Stimulated activated CD4-positive, alpha-beta T cell treated with anti-CD3 and anti-CD28 coated beads, Interleukin-2, amount 100 ng/mL, for 48 hours (primary cell): Measurements from ENCODE around the gene SMURF1.
"Not testable (repeated sequence)": the region's sequence is repeated elsewhere in the genome, so short reads cannot be mapped to it uniquely, and the experiment has no call there.

Source experiments
- DNase-seq, 2 donors: peaks; one replicate each; pipeline ENCODE4 v3.0.0-alpha.2; 2020

The SMURF1 gene

GRCh38 chr7:99046262-99046661 lies 97.6 kb downstream of the SMURF1 start:
- not testable (repeated sequence) for DNase-seq

GRCh38 chr7:99044858-99045257 lies 99.0 kb downstream of the SMURF1 start:
- not testable (repeated sequence) for DNase-seq

- no peak for DNase-seq
Observed at GRCh38 chr7:99042957-99043356, 101.0 kb downstream of the SMURF1 start.

- DNase-seq: no peak
Observed at GRCh38 chr7:99041526-99041925, 102.4 kb downstream of the SMURF1 start.

- peak; percentile 61 for DNase-seq
Observed at GRCh38 chr7:99040104-99040958, 103.6 kb downstream of the SMURF1 start.

- DNase-seq: no peak
Observed at GRCh38 chr7:99039384-99039891, 104.5 kb downstream of the SMURF1 start.

- DNase-seq: no peak
Observed at GRCh38 chr7:99038086-99038855, 105.6 kb downstream of the SMURF1 start.

- no peak for DNase-seq
Observed at GRCh38 chr7:99037327-99037940, 106.5 kb downstream of the SMURF1 start.

- no peak for DNase-seq
Observed at GRCh38 chr7:99036546-99037111, 107.3 kb downstream of the SMURF1 start.

- DNase-seq: no peak
Observed at GRCh38 chr7:99035723-99036545, 108.0 kb downstream of the SMURF1 start.

- DNase-seq: no peak
Observed at GRCh38 chr7:99034932-99035722, 108.8 kb downstream of the SMURF1 start.

- DNase-seq: no peak
Observed at GRCh38 chr7:99033765-99034164, 110.1 kb downstream of the SMURF1 start.

GRCh38 chr7:99032928-99033327 lies 111.0 kb downstream of the SMURF1 start:
- no peak for DNase-seq

- no peak for DNase-seq
Observed at GRCh38 chr7:99031496-99031895, 112.4 kb downstream of the SMURF1 start.

- no peak for DNase-seq
Observed at GRCh38 chr7:99030951-99031350, 113.0 kb downstream of the SMURF1 start.

- DNase-seq: no peak
Observed at GRCh38 chr7:99030457-99030856, 113.5 kb downstream of the SMURF1 start.

- no peak for DNase-seq
Observed at GRCh38 chr7:99029466-99030435, 114.2 kb downstream of the SMURF1 start.

- DNase-seq: no peak
Observed at GRCh38 chr7:99028261-99028973, 115.5 kb downstream of the SMURF1 start.

- DNase-seq: no peak
Observed at GRCh38 chr7:99027841-99028240, 116.1 kb downstream of the SMURF1 start.
